Stimulated activated CD8-positive, alpha-beta memory T cell treated with anti-CD3 and anti-CD28 coated beads, Interleukin-4, amount 100 ng/mL, for 1 hour (primary cell): Measurements from ENCODE around the gene TMED6.
"Not testable (repeated sequence)": the region's sequence is repeated elsewhere in the genome, so short reads cannot be mapped to it uniquely, and the experiment has no call there.

Experiments used
- DNase-seq, 2 donors: peaks; one replicate each; pipeline ENCODE4 v3.0.0-alpha.2; 2020; ENCODE audit warnings: low read depth in 2 of 2, low spot score in 1 of 2

The TMED6 gene

GRCh38 chr16:69306031-69306430 lies 45.6 kb downstream of the TMED6 start:
- no peak for DNase-seq

- DNase-seq, result no peak
Observed at GRCh38 chr16:69302301-69302700, 49.3 kb downstream of the TMED6 start.

- DNase-seq, result no peak
Observed at GRCh38 chr16:69301861-69302260, 49.7 kb downstream of the TMED6 start.

- no peak for DNase-seq
Observed at GRCh38 chr16:69301187-69301586, 50.4 kb downstream of the TMED6 start.

GRCh38 chr16:69298261-69298660 lies 53.3 kb downstream of the TMED6 start:
- DNase-seq, result no peak

- not testable (repeated sequence) for DNase-seq
Observed at GRCh38 chr16:69296771-69297170, 54.8 kb downstream of the TMED6 start.

- DNase-seq, result no peak
Observed at GRCh38 chr16:69294051-69294450, 57.5 kb downstream of the TMED6 start.

GRCh38 chr16:69293401-69293800 lies 58.2 kb downstream of the TMED6 start:
- no peak for DNase-seq
